H1 (cell line): ENCODE data around the gene DCTN3. TPM values are rescaled to one million over a fixed set of nuclear protein-coding genes. Genes with fewer than 3 reads are reported as not detected.

Experiments used
- CTCF ChIA-PET: fragments of 300-600 bp; sonication (Branson Sonifier 250); formaldehyde crosslinking; loops from one replicate; lab custom pipeline; 2021; ENCODE audit not compliant: partially characterized antibody; lab: Charles Lee
- POLR2A ChIA-PET: fragments of 300-600 bp; sonication (Branson Sonifier 250); formaldehyde crosslinking; loops from one replicate; lab custom pipeline; 2021; ENCODE audit warnings: inconsistent platforms; ENCODE audit not compliant: partially characterized antibody; lab: Charles Lee
- DNase-seq, 2 experiments: peaks; one replicate each; pipeline versions ENCODE4 v3.0.0 to v3.0.0-alpha.2; 2010 to 2022; ENCODE audit warnings: low spot score in 2 of 2, low read depth in 1 of 2, mixed read lengths in 1 of 2
- FAIRE-seq: peaks from 2 replicates; lab custom pipeline; 2011; peaks lifted over from hg19 to GRCh38; lab: Jason Lieb, UNC
- H2AFZ ChIP-seq: 2 replicates; pipeline ENCODE4 v1.8.1; 2012; ENCODE audit warnings: low read length, inconsistent platforms
- H2AK5ac ChIP-seq: 2 replicates; pipeline ENCODE4 v1.6.1; 2013; ENCODE audit warnings: low read depth, low read length
- H2BK120ac ChIP-seq: replicated peaks from 2 replicates; pipeline ENCODE3; 2013; ENCODE audit warnings: low read depth, low read length, inconsistent platforms
- H2BK12ac ChIP-seq: 2 replicates; pipeline ENCODE4 v1.6.1; 2013; ENCODE audit warnings: low read depth, low read length
- H2BK15ac ChIP-seq: 2 replicates; pipeline ENCODE4 v1.6.1; 2013; ENCODE audit warnings: low read length
- H2BK20ac ChIP-seq: 2 replicates; pipeline ENCODE4 v1.6.1; 2013; ENCODE audit warnings: low read length
- H2BK5ac ChIP-seq: 2 replicates; pipeline ENCODE4 v1.6.1; 2013; ENCODE audit warnings: low read depth, low read length
- H3K14ac ChIP-seq: 2 replicates; pipeline ENCODE4 v1.6.1; 2013; ENCODE audit warnings: inconsistent platforms; ENCODE audit not compliant: insufficient read length
- H3K18ac ChIP-seq: 2 replicates; pipeline ENCODE4 v1.6.1; 2013; ENCODE audit warnings: low read length; ENCODE audit errors: extremely low read depth
- H3K23ac ChIP-seq: 2 replicates; pipeline ENCODE4 v1.6.1; 2013; ENCODE audit warnings: inconsistent platforms; ENCODE audit not compliant: insufficient read length
- H3K23me2 ChIP-seq: 2 replicates; pipeline ENCODE4 v1.6.1; 2013; ENCODE audit warnings: low read depth, low read length
- H3K27ac ChIP-seq: 2 replicates; pipeline ENCODE4 v1.6.1; 2011; ENCODE audit warnings: low read depth, low read length, inconsistent platforms
- H3K27me3 ChIP-seq, 4 experiments: replicated peaks in 1 of 4; 1 replicate in 1 of 4; 2 replicates in 3 of 4; pipeline versions ENCODE4 v1.6.1 to v1.8.1; 2011 to 2013; ENCODE audit warnings: low read length in 3 of 4, mild to moderate bottlenecking in 3 of 4, inconsistent platforms in 2 of 4, mixed read lengths in 2 of 4, moderate library complexity in 1 of 4; ENCODE audit not compliant: control insufficient read depth in 3 of 4, insufficient read depth in 3 of 4; ENCODE audit errors: extremely low read depth in 1 of 4
- H3K36me3 ChIP-seq, 4 experiments: 2 replicates each; pipeline versions ENCODE4 v1.6.1 to v1.8.1; 2011 to 2013; ENCODE audit warnings: mild to moderate bottlenecking in 4 of 4, low read length in 3 of 4, moderate library complexity in 2 of 4, control low read depth in 1 of 4, inconsistent platforms in 1 of 4; ENCODE audit not compliant: insufficient read depth in 4 of 4, control insufficient read depth in 2 of 4
- H3K4ac ChIP-seq: replicated peaks from 2 replicates; pipeline ENCODE3; 2013; ENCODE audit warnings: low read length, low read depth, mixed read lengths, inconsistent platforms; ENCODE audit not compliant: insufficient read length
- H3K4me1 ChIP-seq, 4 experiments: replicated peaks in 1 of 4; 1 replicate in 1 of 4; 2 replicates in 3 of 4; pipeline versions ENCODE4 v1.6.1 to v1.8.1; 2011 to 2013; ENCODE audit warnings: low read length in 3 of 4, inconsistent platforms in 2 of 4, mixed read lengths in 1 of 4; ENCODE audit not compliant: insufficient read depth in 4 of 4, control insufficient read depth in 3 of 4
- H3K4me2 ChIP-seq, 2 experiments: 2 replicates each; pipeline versions ENCODE4 v1.6.1 to v1.8.1; 2011 to 2013; ENCODE audit warnings: low read depth in 2 of 2, low read length in 2 of 2, control low read depth in 1 of 2, inconsistent platforms in 1 of 2, mild to moderate bottlenecking in 1 of 2; ENCODE audit not compliant: insufficient read depth in 1 of 2
- H3K4me3 ChIP-seq, 4 experiments: fragments of 200-600, 300-600 bp in 1 of 4; sonication (generic), shearing (Covaris generic), sonication (Bioruptor Twin) in 1 of 4; 2 replicates each; pipeline versions ENCODE4 v1.5.1 to v1.8.1; 2011 to 2016; ENCODE audit warnings: low read length in 4 of 4, low read depth in 3 of 4, control low read depth in 2 of 4, inconsistent platforms in 2 of 4, mild to moderate bottlenecking in 2 of 4, mixed read lengths in 1 of 4, moderate library complexity in 1 of 4; ENCODE audit not compliant: insufficient read depth in 2 of 4; ENCODE audit errors: extremely low read depth in 1 of 4
- H3K56ac ChIP-seq: replicated peaks from 2 replicates; pipeline ENCODE3; 2013; ENCODE audit warnings: low read depth, mild to moderate bottlenecking, mixed read lengths, low read length, inconsistent platforms; ENCODE audit not compliant: insufficient read length
- H3K79me1 ChIP-seq: 2 replicates; pipeline ENCODE4 v1.6.1; 2013; ENCODE audit warnings: low read depth, low read length, control low read depth
- H3K79me2 ChIP-seq, 2 experiments: 2 replicates each; pipeline versions ENCODE4 v1.6.1 to v1.8.1; 2012 to 2013; ENCODE audit warnings: low read length in 2 of 2, mild to moderate bottlenecking in 2 of 2, inconsistent platforms in 1 of 2; ENCODE audit not compliant: insufficient read depth in 2 of 2, control insufficient read depth in 1 of 2
- H3K9ac ChIP-seq, 4 experiments: replicated peaks in 1 of 4; 1 replicate in 1 of 4; 2 replicates in 3 of 4; pipeline versions ENCODE4 v1.6.1 to v1.8.1; 2011 to 2013; ENCODE audit warnings: low read depth in 3 of 4, low read length in 3 of 4, control low read depth in 2 of 4, mild to moderate bottlenecking in 2 of 4, moderate library complexity in 2 of 4, inconsistent platforms in 1 of 4; ENCODE audit errors: extremely low read depth in 1 of 4
- H3K9me3 ChIP-seq, 2 experiments: 2 replicates each; pipeline versions ENCODE4 v1.6.1 to v1.8.1; 2012 to 2013; ENCODE audit warnings: mild to moderate bottlenecking in 2 of 2, moderate library complexity in 2 of 2, control low read depth in 1 of 2, inconsistent platforms in 1 of 2, low read depth in 1 of 2, low read length in 1 of 2, mixed read lengths in 1 of 2; ENCODE audit not compliant: insufficient read depth in 2 of 2
- H4K20me1 ChIP-seq, 2 experiments: replicated peaks in 1 of 2; 2 replicates each; pipeline versions ENCODE3 to v1.8.1; 2011 to 2013; ENCODE audit warnings: inconsistent platforms in 2 of 2, low read length in 2 of 2, mild to moderate bottlenecking in 1 of 2; ENCODE audit not compliant: insufficient read depth in 2 of 2, control insufficient read depth in 1 of 2
- H4K5ac ChIP-seq: 2 replicates; pipeline ENCODE4 v1.6.1; 2013; ENCODE audit warnings: low read length, low read depth, mixed read lengths, inconsistent platforms; ENCODE audit not compliant: insufficient read length
- H4K8ac ChIP-seq: 2 replicates; pipeline ENCODE4 v1.8.0; 2013; ENCODE audit warnings: mild to moderate bottlenecking, moderate library complexity, low read length, inconsistent platforms; ENCODE audit not compliant: insufficient read depth; ENCODE audit errors: extremely low read depth
- H4K91ac ChIP-seq: replicated peaks from 2 replicates; pipeline ENCODE3; 2013; ENCODE audit warnings: low read length, mixed read lengths, inconsistent platforms; ENCODE audit not compliant: insufficient read length
- KDM1A ChIP-seq: fragments of 200-600, 300-600 bp; sonication (generic); IDR thresholded peaks from 2 replicates; pipeline ENCODE4 v1.7.1; 2016; ENCODE audit warnings: mild to moderate bottlenecking, low read length, borderline replicate concordance
- RAD21 ChIP-seq, 2 experiments: IDR thresholded peaks in 1 of 2; conservative IDR thresholded peaks in 1 of 2; 2 replicates each; pipeline ENCODE4 v1.6.1; 2011; ENCODE audit warnings: low read depth in 2 of 2, low read length in 2 of 2, improper control_type of control experiment in 1 of 2, inconsistent platforms in 1 of 2, mild to moderate bottlenecking in 1 of 2, moderate library complexity in 1 of 2
- WGBS, 2 experiments: shearing (Covaris generic) in 1 of 2; methylation state at CpG; one replicate each; pipeline versions ENCODE4 v1.1.6 to v1.1.7; 2013 to 2015; ENCODE audit warnings: low lambda C conversion rate in 2 of 2, mixed read lengths in 2 of 2, inconsistent platforms in 1 of 2, low coverage in 1 of 2, missing lambda C conversion rate in 1 of 2; ENCODE audit not compliant: insufficient replicate concordance in 2 of 2, insufficient coverage in 1 of 2, insufficient read length in 1 of 2; ENCODE audit errors: extremely low coverage in 1 of 2, missing lambda C conversion rate in 1 of 2; 5-methylcytosine and 5-hydroxymethylcytosine counted together
- polyA plus RNA-seq, 7 experiments: library from polyadenylated mRNA; depleted of rRNA in 3 of 7; stranded (reverse) in 5 of 7; unstranded in 2 of 7; fragments of >200 nt in 5 of 7; fragments of 200-250 nt in 2 of 7; gene quantifications; 1 replicate in 5 of 7; 2 replicates in 1 of 7; 4 replicates in 1 of 7; pipeline versions ENCODE4 v1.2.1 to v1.2.3, GENCODE V29; 2011 to 2013; ENCODE audit warnings: missing spikeins in 2 of 7, mixed read lengths in 2 of 7
- total RNA-seq: library from RNA; stranded (reverse); fragmentation: NEBNext Ultra II Directional; extraction: Animal tissue kit (Norgen Biotek cat#: 25700); gene quantifications from 2 replicates; pipeline ENCODE4 v1.2.1, GENCODE V29; 2021

DCTN3 gene
- total and polyA plus RNA-seq, 2 of the 8 experiments (the other 6 are each of a cell fraction or from before 2014, with no cell fraction given) = 25.6 to 39.2 TPM

DNA sequence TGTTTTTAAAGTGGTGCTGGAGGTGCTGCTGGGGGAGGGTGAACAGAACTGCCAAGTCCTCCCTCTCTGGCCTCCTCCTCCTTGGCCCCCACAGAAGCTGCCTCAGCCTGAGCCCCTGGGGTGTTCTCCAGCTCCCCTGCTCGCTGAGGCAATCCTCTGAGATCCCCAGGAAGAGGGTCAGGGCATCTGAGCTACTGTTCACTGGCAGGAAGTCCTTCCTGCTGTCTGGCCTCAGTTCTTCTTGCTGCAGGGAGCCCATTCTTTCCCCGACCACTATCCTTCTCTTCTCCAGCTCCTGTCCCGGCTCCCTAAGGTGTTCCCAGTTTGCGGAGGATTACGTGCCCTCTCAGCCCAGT, 40.5 kb downstream of the DCTN3 start:
- Histone ChIP-seq H3K23me2 (peaks cover 19% of the 10 kb centered on the region; the same call in 1 of the 2 replicates), H2AK5ac (peak overlapping the region; percentile 15; the same call in 1 of the 2 replicates), H3K4ac (peak overlapping the region; percentile 70), H4K91ac (no peak overlapping the region), H3K36me3 (no peaks in the 10 kb centered on the region), H2BK15ac (no peak overlapping the region), H3K79me1 (no peaks in the 10 kb centered on the region), H3K18ac (no peak overlapping the region), H3K27me3 (peaks cover 21 to 92% (median 77%) of the 10 kb centered on the region in 4 experiments), H4K5ac (no peak overlapping the region), H3K4me3 (peak overlapping the region in 1 of 4 experiments; percentile 55; a peak in 1 of 8 replicates), H2BK120ac (no peak overlapping the region), H4K20me1 (peaks cover 0 to 5% of the 10 kb centered on the region in 2 experiments), H3K9ac (no peak overlapping the region), H3K4me2 (peak overlapping the region; percentile 84; a peak in 3 of 4 replicates), H3K79me2 (no peaks in the 10 kb centered on the region), H2BK20ac (no peak overlapping the region), H2BK12ac (peak overlapping the region; percentile 39; the same call in 1 of the 2 replicates), H2BK5ac (no peak overlapping the region), H3K4me1 (peaks cover 12 to 41% (median 28%) of the 10 kb centered on the region in 4 experiments)
- WGBS, 2 experiments = 59% methylated on average over 5 of the region's 5 CpGs; no CpG with 5 or more reads in 1 of the 2 experiments
- CTCF ChIA-PET = interaction anchor here (1.0 to 13.8 kb wide), 14 partner anchors 8 to 176 kb away, joined by 3 to 241 read pairs (median 6); partner anchors contain the start of gene CNTFR
- no peak for FAIRE-seq
- POLR2A ChIA-PET = interaction anchor here (1.2 to 5.6 kb wide), 7 partner anchors 8 to 58 kb away, joined by 3 to 36 read pairs (median 6); partner anchors contain the start of genes CNTFR and SIGMAR1
- peak; percentile 96 for TF ChIP-seq KDM1A
- no peak for TF ChIP-seq RAD21 (IDR thresholded peaks at IDR 0.05 in 1 of 2, conservative IDR thresholded peaks at IDR 0.05 in 1 of 2; ENCODE audit: low read depth in 2 of 2, low read length in 2 of 2)
- TF ChIP-seq, all 59 proteins: peak for 1
- H2AFZ ChIP-seq = no peak overlapping the region
- H4K8ac ChIP-seq = no peak overlapping the region
- no peak overlapping the region for H3K27ac ChIP-seq
- H3K9me3 ChIP-seq = no peaks in the 10 kb centered on the region
- H3K14ac ChIP-seq = no peak overlapping the region
- no peak overlapping the region for H3K56ac ChIP-seq
- no peak overlapping the region for H3K23ac ChIP-seq
- no peak for DNase-seq
